A549 (cell line): ENCODE measurements around the gene RBPJ. TPM values are rescaled to one million over a fixed set of nuclear protein-coding genes. Genes with fewer than 3 reads are reported as not detected.

Experiments
- ATAC-seq, 2 experiments: fragments of 200-7000 bp in 1 of 2; fragments of >200 bp in 1 of 2; cut with Nextera tagmentation in 1 of 2; cut with Tn5 transposase in 1 of 2; 3 replicates each; pipeline versions ENCODE4 v1.8.0 to v1.9.1; 2018 to 2020; ENCODE audit warnings: mild to moderate bottlenecking in 1 of 2, moderate library complexity in 1 of 2
- CTCF ChIA-PET: fragments of 300-600 bp; sonication (Branson Sonifier 250); formaldehyde crosslinking; extraction: SDS; loops from one replicate; lab custom pipeline; 2021; ENCODE audit warnings: antibody characterized with exemption, inconsistent platforms; lab: Yijun Ruan, JAX
- POLR2A ChIA-PET: fragments of 350-600 bp; formaldehyde crosslinking; extraction: SDS; loops from one replicate; lab custom pipeline; 2021; ENCODE audit warnings: antibody characterized with exemption, inconsistent platforms; lab: Yijun Ruan, JAX
- DNase-seq, 2 experiments: peaks; one replicate each; pipeline versions ENCODE4 v3.0.0 to v3.0.0-alpha.2; 2011 to 2016; ENCODE audit warnings: low read depth in 1 of 2, low spot score in 1 of 2
- FAIRE-seq: peaks from 2 replicates; lab custom pipeline; 2011; peaks lifted over from hg19 to GRCh38; lab: Jason Lieb, UNC
- H3K27ac ChIP-seq, 2 experiments: fragments of >200 bp; sonication (Bioruptor Twin); formaldehyde crosslinking; 3 replicates each; pipeline ENCODE4 v1.5.1; 2016 to 2017
- H3K4me1 ChIP-seq: fragments of >200 bp; sonication (Bioruptor Twin); formaldehyde crosslinking; 3 replicates; pipeline ENCODE4 v1.6.1; 2016
- H3K4me2 ChIP-seq: fragments of >200 bp; sonication (Bioruptor Twin); formaldehyde crosslinking; 3 replicates; pipeline ENCODE4 v1.6.1; 2016
- H3K4me3 ChIP-seq: fragments of >200 bp; sonication (Bioruptor Twin); formaldehyde crosslinking; 3 replicates; pipeline ENCODE4 v1.5.1; 2016
- H3K9me3 ChIP-seq: fragments of >200 bp; sonication (Bioruptor Twin); formaldehyde crosslinking; 3 replicates; pipeline ENCODE4 v1.6.1; 2016
- BCL3 ChIP-seq: fragments of >200 bp; sonication (Bioruptor Twin); formaldehyde crosslinking; IDR thresholded peaks from 3 replicates; pipeline ENCODE4 v1.6.1; 2016
- BHLHE40 ChIP-seq: IDR thresholded peaks from 2 replicates; pipeline ENCODE4 v1.6.1; 2012; ENCODE audit warnings: low read depth, low read length, inconsistent platforms
- CEBPB ChIP-seq, 2 experiments: fragments of >200 bp in 1 of 2; sonication (Bioruptor Twin) in 1 of 2; formaldehyde crosslinking in 1 of 2; IDR thresholded peaks; 2 replicates each; pipeline ENCODE4 v1.6.1; 2012 to 2016
- EHMT2 ChIP-seq: fragments of 200-600 bp; sonication (generic); IDR thresholded peaks from 2 replicates; pipeline ENCODE4 v1.6.1; 2016; ENCODE audit warnings: antibody characterized with exemption, low read depth, mild to moderate bottlenecking, moderate library complexity
- ELK1 ChIP-seq: fragments of 150-350 bp; IDR thresholded peaks from 2 replicates; pipeline ENCODE4 v1.6.1; 2014; ENCODE audit warnings: low read depth, mild to moderate bottlenecking, low read length
- EP300 ChIP-seq, 2 experiments: fragments of >200 bp; sonication (Bioruptor Twin); formaldehyde crosslinking; IDR thresholded peaks; 2 replicates in 1 of 2; 3 replicates in 1 of 2; pipeline ENCODE4 v1.6.1; 2016 to 2017
- FOSL2 ChIP-seq, 2 experiments: fragments of 450-650 bp in 1 of 2; fragments of >200 bp in 1 of 2; sonication (Bioruptor Twin) in 1 of 2; formaldehyde crosslinking; IDR thresholded peaks; 2 replicates each; pipeline versions ENCODE4 v1.5.0 to v1.6.1; 2016 to 2020; ENCODE audit warnings: mild to moderate bottlenecking in 1 of 2, moderate library complexity in 1 of 2
- HDAC2 ChIP-seq: fragments of 200-600 bp; sonication (generic); IDR thresholded peaks from 2 replicates; pipeline ENCODE4 v1.6.1; 2016
- HES2 ChIP-seq: fragments of >200 bp; sonication (Bioruptor Twin); formaldehyde crosslinking; IDR thresholded peaks from 2 replicates; pipeline ENCODE4 v1.6.1; 2016
- HEYL ChIP-seq: fragments of 250-450 bp; sonication (Bioruptor Pico); IDR thresholded peaks from 2 replicates; pipeline ENCODE4 v1.8.0; 2021; ENCODE audit warnings: mild to moderate bottlenecking, moderate library complexity
- JUNB ChIP-seq: fragments of >200 bp; sonication (Bioruptor Twin); formaldehyde crosslinking; IDR thresholded peaks from 2 replicates; pipeline ENCODE4 v1.6.1; 2016
- KDM5A ChIP-seq: fragments of 200-600 bp; sonication (generic); IDR thresholded peaks from 2 replicates; pipeline ENCODE4 v1.6.1; 2016; ENCODE audit warnings: antibody characterized with exemption, mild to moderate bottlenecking
- MAX ChIP-seq: IDR thresholded peaks from 2 replicates; pipeline ENCODE4 v1.6.1; 2012
- MAZ ChIP-seq: fragments of 150-350 bp; IDR thresholded peaks from 2 replicates; pipeline ENCODE4 v1.6.1; 2014; ENCODE audit warnings: antibody characterized with exemption, low read depth, low read length, borderline replicate concordance
- MYC ChIP-seq: IDR thresholded peaks from 2 replicates; pipeline ENCODE4 v1.6.1; 2012; ENCODE audit warnings: mild to moderate bottlenecking, inconsistent platforms, low read length, improper control_type of control experiment, borderline replicate concordance
- NPAS2 ChIP-seq: fragments of 250-450 bp; sonication (Bioruptor Pico); IDR thresholded peaks from 2 replicates; pipeline ENCODE4 v1.8.0; 2022; ENCODE audit warnings: mild to moderate bottlenecking, moderate library complexity, borderline replicate concordance
- PBX3 ChIP-seq: IDR thresholded peaks from 2 replicates; pipeline ENCODE4 v1.6.1; 2012
- POLR2A ChIP-seq: IDR thresholded peaks from 2 replicates; pipeline ENCODE4 v1.6.1; 2012; ENCODE audit warnings: mild to moderate bottlenecking, low read length
- POLR2AphosphoS2 ChIP-seq: conservative IDR thresholded peaks from 2 replicates; pipeline ENCODE4 v1.6.1; 2012; ENCODE audit warnings: low read length, improper control_type of control experiment, inconsistent platforms
- RARB ChIP-seq: fragments of 250-450 bp; sonication (Bioruptor Pico); IDR thresholded peaks from 2 replicates; pipeline ENCODE4 v1.8.0; 2021; ENCODE audit warnings: mild to moderate bottlenecking, moderate library complexity
- RNF2 ChIP-seq: fragments of 200-600 bp; sonication (generic); IDR thresholded peaks from 2 replicates; pipeline ENCODE4 v1.6.1; 2016; ENCODE audit warnings: low read depth, mild to moderate bottlenecking, antibody characterized with exemption, moderate library complexity, borderline replicate concordance
- TP53 ChIP-seq: fragments of 250-450 bp; sonication (Bioruptor Pico); IDR thresholded peaks from 2 replicates; pipeline ENCODE4 v1.5.0; 2021; ENCODE audit warnings: mild to moderate bottlenecking, moderate library complexity
- ZC3H11A ChIP-seq: fragments of 450-650 bp; IDR thresholded peaks from 2 replicates; pipeline ENCODE4 v1.6.1; 2014; ENCODE audit warnings: antibody characterized with exemption, mild to moderate bottlenecking
- WGBS: methylation state at CpG from one replicate; pipeline ENCODE4 v1.1.6; 2017; ENCODE audit errors: missing lambda C conversion rate; 5-methylcytosine and 5-hydroxymethylcytosine counted together
- polyA plus RNA-seq, 4 experiments: library from polyadenylated mRNA; depleted of rRNA in 3 of 4; stranded (reverse); fragments of >200 nt; fragmentation: RNase III in 1 of 4; extraction: RNeasy Plus Mini Kit Qiagen cat#74134 plus additional on column Dnase treatment in 1 of 4; gene quantifications; 2 replicates in 3 of 4; 3 replicates in 1 of 4; pipeline ENCODE4 v1.2.3, GENCODE V29; 2011 to 2017

Gene RBPJ
- polyA plus RNA-seq, 2 of the 4 experiments (the other 2 are of a cell fraction) = 16.5 to 37.1 TPM

GRCh38 chr4:26369132-26369531 lies 48.3 kb downstream of the RBPJ start:
- Histone ChIP-seq H3K27ac (no peak overlapping the region), H3K4me3 (no peak overlapping the region), H3K4me1 (peaks cover 35% of the 10 kb centered on the region)
- DNase-seq (peak in 1 of 2 experiments; percentile 4), FAIRE-seq (no peak), ATAC-seq (no peak)
- CTCF ChIA-PET = no interaction called here
- TF ChIP-seq JUNB = no peak
- TF ChIP-seq POLR2A = no peak
- no peak for TF ChIP-seq HDAC2
- no peak for TF ChIP-seq HEYL
- TF ChIP-seq MYC = no peak
- no peak for TF ChIP-seq CEBPB (IDR thresholded peaks at IDR 0.05)
- no peak for TF ChIP-seq ZC3H11A
- TF ChIP-seq KDM5A = no peak
- no peak for TF ChIP-seq NPAS2
- no peak for TF ChIP-seq RNF2
- no peak for TF ChIP-seq HES2
- TF ChIP-seq PBX3 = no peak
- TF ChIP-seq, all 56 proteins: peak for 0
- H3K4me2 ChIP-seq = peak overlapping the region; percentile 31; the same call in 1 of the 3 replicates
- POLR2A ChIA-PET = no interaction called here
- 66% methylated on average over 2 of the region's 2 CpGs for WGBS
- H3K9me3 ChIP-seq = no peaks in the 10 kb centered on the region

- POLR2A ChIA-PET = no interaction called here
- H3K4me3 ChIP-seq = no peak overlapping the region
- no peak for DNase-seq
- peak overlapping the region; percentile 31; the same call in 1 of the 3 replicates for H3K4me2 ChIP-seq
- peaks cover 35% of the 10 kb centered on the region for H3K4me1 ChIP-seq
- no peaks in the 10 kb centered on the region for H3K9me3 ChIP-seq
- H3K27ac ChIP-seq = no peak overlapping the region
- no peak for FAIRE-seq
- TF ChIP-seq EHMT2 = no peak
- no peak for TF ChIP-seq ELK1
- TF ChIP-seq MYC = no peak
- no peak for TF ChIP-seq MAZ
- TF ChIP-seq BHLHE40 = no peak
- TF ChIP-seq EP300 (IDR thresholded peaks at IDR 0.05) = no peak
- TF ChIP-seq TP53 = no peak
- no peak for TF ChIP-seq PBX3
- no peak for TF ChIP-seq MAX
- TF ChIP-seq FOSL2 (IDR thresholded peaks at IDR 0.05) = no peak
- no peak for TF ChIP-seq FOSL2 (CRISPR knock-in tag; IDR thresholded peaks at IDR 0.05)
- no peak for TF ChIP-seq BCL3
- TF ChIP-seq POLR2AphosphoS2 = no peak
- TF ChIP-seq RARB = no peak
- ATAC-seq = no peak
- CTCF ChIA-PET = no interaction called here
Observed at GRCh38 chr4:26369581-26369980, 48.8 kb downstream of the RBPJ start.
